DND-41 (cell line): Measurements from ENCODE around the gene OPCML.

ENCODE experiments used
- CTCF ChIP-seq: IDR thresholded peaks from 2 replicates; pipeline ENCODE4 v1.5.1; 2012; ENCODE audit warnings: borderline replicate concordance, low read length, moderate library complexity, mild to moderate bottlenecking; ENCODE audit not compliant: poor library complexity, severe bottlenecking; ENCODE audit errors: extremely low read depth
- EZH2 ChIP-seq: IDR thresholded peaks from 3 replicates; pipeline ENCODE4 v1.6.1; 2012; ENCODE audit warnings: borderline replicate concordance, low read depth, mild to moderate bottlenecking, moderate library complexity, low read length, inconsistent platforms; ENCODE audit not compliant: severe bottlenecking

GRCh38 chr11:132650969-132651720 lies 881.2 kb downstream of the OPCML start:
- no peak for TF ChIP-seq CTCF
- TF ChIP-seq EZH2: no peak
